Measurements from ENCODE around the gene NALF2. TPM values are rescaled to one million over a fixed set of nuclear protein-coding genes. Genes with fewer than 3 reads are reported as not detected.

NALF2 gene
- total RNA-seq, 1 experiment from 2014 or later = 9.7 TPM

- Mint-ChIP-seq H3K4me1 (peaks cover 4 to 14% of the 10 kb centered on the region in 2 experiments; a peak in 3 of 4 replicates), H3K27me3 (ENCODE audit: low read depth) (peaks cover 26% of the 10 kb centered on the region), H3K4me3 (peak overlapping the region in 1 of 2 experiments; percentile 90; a peak in 2 of 5 replicates), H3K27ac (no peak overlapping the region), H3K36me3 (ENCODE audit: insufficient read depth in 1 of 3, low read depth in 3 of 3) (peaks cover 9 to 12% (median 10%) of the 10 kb centered on the region in 3 experiments; a peak in 6 of 7 replicates), H3K9me3 (peaks cover 21 to 38% of the 10 kb centered on the region in 2 experiments)
- Histone ChIP-seq H4K8ac (replicated peaks; ENCODE audit: insufficient read length, low read depth, low read length) (no peak overlapping the region), H3K4ac (ENCODE audit: low read depth, low read length) (no peak overlapping the region), H2BK20ac (ENCODE audit: low read depth, low read length, poor library complexity, severe bottlenecking) (no peak overlapping the region), H2BK15ac (ENCODE audit: low read depth, low read length) (no peak overlapping the region), H3K27ac (ENCODE audit: insufficient read length, low read depth, low read length) (no peak overlapping the region), H3K79me2 (ENCODE audit: insufficient read depth, low read length) (no peaks in the 10 kb centered on the region), H3K18ac (ENCODE audit: insufficient read length, low read depth, low read length) (no peak overlapping the region), H2AK5ac (ENCODE audit: insufficient read length, low read length) (no peak overlapping the region), H3K27me3 (ENCODE audit: insufficient read depth, low read length) (no peaks in the 10 kb centered on the region), H3K79me1 (ENCODE audit: insufficient read depth, low read depth, low read length, poor library complexity, severe bottlenecking) (no peaks in the 10 kb centered on the region), H2BK120ac (ENCODE audit: low read depth, low read length, poor library complexity, severe bottlenecking) (no peak overlapping the region), H3K9ac (ENCODE audit: extremely low read depth, insufficient read length, low read length) (no peak overlapping the region), H4K91ac (ENCODE audit: insufficient read length, low read depth, low read length) (no peak overlapping the region), H2BK12ac (ENCODE audit: insufficient read length, low read depth, low read length) (no peak overlapping the region), H3K4me1 (ENCODE audit: insufficient read depth, low read length) (no peaks in the 10 kb centered on the region), H3K23me2 (ENCODE audit: insufficient read length, low read depth, low read length, poor library complexity, severe bottlenecking) (peaks cover 2% of the 10 kb centered on the region), H3K56ac (ENCODE audit: insufficient read length, low read depth, low read length) (no peak overlapping the region), H3T11ph (ENCODE audit: low read length) (no peak overlapping the region), H2AFZ (ENCODE audit: low read length) (no peak overlapping the region), H3K9me3 (ENCODE audit: control insufficient read depth, low read depth, low read length) (peaks cover 56% of the 10 kb centered on the region), H3K23ac (ENCODE audit: insufficient read length, low read depth, low read length) (no peak overlapping the region), H3K14ac (ENCODE audit: insufficient read depth, low read length) (no peak overlapping the region), H3K4me2 (ENCODE audit: insufficient read depth, insufficient read length, low read length) (peak overlapping the region; percentile 62), H4K20me1 (ENCODE audit: control insufficient read depth, insufficient read depth, insufficient read length) (no peaks in the 10 kb centered on the region), H2BK5ac (ENCODE audit: insufficient read length, low read length) (no peak overlapping the region), H4K5ac (ENCODE audit: insufficient read length, low read depth, low read length) (no peak overlapping the region)
- no CpG with 5 or more reads among the region's 16 CpGs for WGBS (ENCODE audit: extremely low coverage, insufficient read length, low lambda C conversion rate)
- TF ChIP-seq, protein P1, sequence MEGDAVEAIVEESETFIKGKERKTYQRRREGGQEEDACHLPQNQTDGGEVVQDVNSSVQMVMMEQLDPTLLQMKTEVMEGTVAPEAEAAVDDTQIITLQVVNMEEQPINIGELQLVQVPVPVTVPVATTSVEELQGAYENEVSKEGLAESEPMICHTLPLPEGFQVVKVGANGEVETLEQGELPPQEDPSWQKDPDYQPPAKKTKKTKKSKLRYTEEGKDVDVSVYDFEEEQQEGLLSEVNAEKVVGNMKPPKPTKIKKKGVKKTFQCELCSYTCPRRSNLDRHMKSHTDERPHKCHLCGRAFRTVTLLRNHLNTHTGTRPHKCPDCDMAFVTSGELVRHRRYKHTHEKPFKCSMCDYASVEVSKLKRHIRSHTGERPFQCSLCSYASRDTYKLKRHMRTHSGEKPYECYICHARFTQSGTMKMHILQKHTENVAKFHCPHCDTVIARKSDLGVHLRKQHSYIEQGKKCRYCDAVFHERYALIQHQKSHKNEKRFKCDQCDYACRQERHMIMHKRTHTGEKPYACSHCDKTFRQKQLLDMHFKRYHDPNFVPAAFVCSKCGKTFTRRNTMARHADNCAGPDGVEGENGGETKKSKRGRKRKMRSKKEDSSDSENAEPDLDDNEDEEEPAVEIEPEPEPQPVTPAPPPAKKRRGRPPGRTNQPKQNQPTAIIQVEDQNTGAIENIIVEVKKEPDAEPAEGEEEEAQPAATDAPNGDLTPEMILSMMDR (conservative IDR thresholded peaks at IDR 0.05) = peak; percentile 53
- no peak for DNase-seq
Measured at GRCh38 chrX:69503228-69503781, 821 bp upstream of the NALF2 start.

Data from H9 (cell line).